Measurements from ENCODE around the gene MARCHF4. TPM values are rescaled to one million over a fixed set of nuclear protein-coding genes. Genes with fewer than 3 reads are reported as not detected.

The MARCHF4 gene
- total RNA-seq, 2 experiments from 2014 or later: not detected

- no peak overlapping the region for H3K27ac ChIP-seq (ENCODE audit: low read depth in 1 of 2, low read length in 2 of 2)
- intact Hi-C loops (cut with DNase I, micrococcal nuclease): no loop called here
- H3K4me1 Mint-ChIP-seq (ENCODE audit: low read depth): peaks cover 18% of the 10 kb centered on the region
- no peaks in the 10 kb centered on the region for H3K27me3 Mint-ChIP-seq
- no peak for ATAC-seq (ENCODE audit: poor library complexity)
- H3K27me3 ChIP-seq (ENCODE audit: control insufficient read depth in 1 of 2, insufficient read depth in 2 of 2, low read length in 2 of 2): no peaks in the 10 kb centered on the region
- H3K36me3 ChIP-seq (ENCODE audit: insufficient read depth, low read length): no peaks in the 10 kb centered on the region
- DNase-seq: no peak
- peaks cover 6% of the 10 kb centered on the region for H3K4me1 ChIP-seq (ENCODE audit: insufficient read depth, low read length)
- no peak overlapping the region for H3K4me3 Mint-ChIP-seq
- H3K36me3 Mint-ChIP-seq (ENCODE audit: low read depth): no peaks in the 10 kb centered on the region
- H3K9me3 ChIP-seq (ENCODE audit: control insufficient read depth in 1 of 2, insufficient read depth in 1 of 2, low read length in 2 of 2): no peaks in the 10 kb centered on the region
- H3K4me3 ChIP-seq (ENCODE audit: low read length): no peak overlapping the region
- H3K27ac Mint-ChIP-seq: no peak overlapping the region
- CTCF ChIA-PET: no interaction called here
- no peak for TF ChIP-seq CTCF (IDR thresholded peaks at IDR 0.05)
- POLR2A ChIA-PET: no interaction called here
- H3K9me3 Mint-ChIP-seq: peaks cover 2% of the 10 kb centered on the region
These were observed 37.0 kb downstream of the MARCHF4 start for GRCh38 chr2:216335252-216335651.

- intact Hi-C loops (cut with DNase I, micrococcal nuclease): loop anchor here in 1 of 2 experiments (1.0 kb wide), 1 partner anchor 76 kb away; no protein-coding TSS in a partner anchor
- Mint-ChIP-seq H3K4me3 (no peak overlapping the region), H3K4me1 (ENCODE audit: low read depth) (no peaks in the 10 kb centered on the region), H3K27ac (no peak overlapping the region), H3K36me3 (ENCODE audit: low read depth) (no peaks in the 10 kb centered on the region), H3K9me3 (peaks cover 2% of the 10 kb centered on the region), H3K27me3 (no peaks in the 10 kb centered on the region)
- ChIA-PET POLR2A (no interaction called here), CTCF (interaction anchor here (1.5 kb wide), 1 partner anchor 75 kb away, joined by 4 read pairs; no protein-coding TSS in a partner anchor)
- TF ChIP-seq CTCF (IDR thresholded peaks at IDR 0.05): no peak
- Histone ChIP-seq H3K36me3 (ENCODE audit: insufficient read depth, low read length) (no peaks in the 10 kb centered on the region), H3K4me1 (ENCODE audit: insufficient read depth, low read length) (no peaks in the 10 kb centered on the region), H3K4me3 (ENCODE audit: low read length) (no peak overlapping the region), H3K27me3 (ENCODE audit: control insufficient read depth in 1 of 2, insufficient read depth in 2 of 2, low read length in 2 of 2) (no peaks in the 10 kb centered on the region), H3K9me3 (ENCODE audit: control insufficient read depth in 1 of 2, insufficient read depth in 1 of 2, low read length in 2 of 2) (no peaks in the 10 kb centered on the region), H3K27ac (ENCODE audit: low read depth in 1 of 2, low read length in 2 of 2) (no peak overlapping the region)
- ATAC-seq (ENCODE audit: poor library complexity): no peak
- DNase-seq: peak in 4 of 14 experiments; percentile 13 to 46 (median 34)
These were observed 43.9 kb downstream of the MARCHF4 start for GRCh38 chr2:216328347-216328746.

GRCh38 chr2:216327447-216327935 is 44.8 kb downstream of the MARCHF4 start:
- POLR2A ChIA-PET: no interaction called here
- Histone ChIP-seq H3K9me3 (ENCODE audit: control insufficient read depth in 1 of 2, insufficient read depth in 1 of 2, low read length in 2 of 2) (no peaks in the 10 kb centered on the region), H3K27me3 (ENCODE audit: control insufficient read depth in 1 of 2, insufficient read depth in 2 of 2, low read length in 2 of 2) (no peaks in the 10 kb centered on the region), H3K4me3 (ENCODE audit: low read length) (no peak overlapping the region), H3K36me3 (ENCODE audit: insufficient read depth, low read length) (no peaks in the 10 kb centered on the region), H3K4me1 (ENCODE audit: insufficient read depth, low read length) (no peaks in the 10 kb centered on the region), H3K27ac (ENCODE audit: low read depth in 1 of 2, low read length in 2 of 2) (no peak overlapping the region)
- ATAC-seq (ENCODE audit: poor library complexity) (no peak), DNase-seq (no peak)
- CTCF ChIA-PET: interaction anchor here (1.5 kb wide), 1 partner anchor 76 kb away, joined by 4 read pairs; no protein-coding TSS in a partner anchor
- H3K27ac Mint-ChIP-seq: no peak overlapping the region
- no peaks in the 10 kb centered on the region for H3K27me3 Mint-ChIP-seq
- no peaks in the 10 kb centered on the region for H3K9me3 Mint-ChIP-seq
- H3K4me3 Mint-ChIP-seq: no peak overlapping the region
- no peaks in the 10 kb centered on the region for H3K36me3 Mint-ChIP-seq (ENCODE audit: low read depth)
- TF ChIP-seq CTCF (IDR thresholded peaks at IDR 0.05): no peak
- no peaks in the 10 kb centered on the region for H3K4me1 Mint-ChIP-seq (ENCODE audit: low read depth)
- intact Hi-C loops (cut with DNase I, micrococcal nuclease): no loop called here

Other genes with a start within 250 kb of the MARCHF4 start
- 1 to 10 TPM; 6.3 TPM for gene SMARCAL1, start 40.0 kb upstream of the MARCHF4 start, total RNA-seq
- gene RPL37A, start 126.4 kb upstream of the MARCHF4 start, total RNA-seq: 1,000 to 10,000 TPM; 4,138 to 4,142 TPM

Measured in CD4-positive, alpha-beta T cell (primary cell).